ENCODE data around the gene COL6A2. TPM values are rescaled to one million over a fixed set of nuclear protein-coding genes. Genes with fewer than 3 reads are reported as not detected.

Gene COL6A2
- total and polyA plus RNA-seq, 2 experiments from 2014 or later, result 509 to 832 TPM

DNA sequence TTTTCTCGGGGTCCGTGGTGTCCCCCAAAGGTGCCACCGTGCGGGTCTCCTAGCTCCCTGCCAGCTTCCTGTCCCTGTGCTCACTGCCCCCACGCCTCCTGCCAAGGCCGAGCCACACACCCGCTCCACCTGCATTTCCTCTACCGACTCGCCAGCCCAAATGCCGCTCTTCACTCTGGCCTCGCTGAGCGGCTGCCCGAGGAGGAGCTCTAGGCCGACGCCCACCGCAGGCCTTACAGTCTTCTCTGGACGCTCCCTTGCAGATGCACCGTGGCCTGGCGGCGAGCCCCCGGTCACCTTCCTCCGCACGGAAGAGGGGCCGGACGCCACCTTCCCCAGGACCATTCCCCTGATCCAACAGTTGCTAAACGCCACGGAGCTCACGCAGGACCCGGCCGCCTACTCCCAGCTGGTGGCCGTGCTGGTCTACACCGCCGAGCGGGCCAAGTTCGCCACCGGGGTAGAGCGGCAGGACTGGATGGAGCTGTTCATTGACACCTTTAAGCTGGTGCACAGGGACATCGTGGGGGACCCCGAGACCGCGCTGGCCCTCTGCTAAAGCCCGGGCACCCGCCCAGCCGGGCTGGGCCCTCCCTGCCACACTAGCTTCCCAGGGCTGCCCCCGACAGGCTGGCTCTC, 31.1 kb downstream of the COL6A2 start:
- H3K4me1 ChIP-seq (ENCODE audit: insufficient read depth), result peaks cover 8% of the 10 kb centered on the region
- H3K27ac ChIP-seq, result peak overlapping the region; percentile 56
- no peaks in the 10 kb centered on the region for H3K36me3 ChIP-seq (replicated peaks; ENCODE audit: insufficient read depth, low read depth)
- H3K4me2 ChIP-seq, result no peak overlapping the region
- no peaks in the 10 kb centered on the region for H4K20me1 ChIP-seq (ENCODE audit: insufficient read depth, poor library complexity, severe bottlenecking)
- H3K27me3 ChIP-seq, result no peaks in the 10 kb centered on the region
- H3K9me2 ChIP-seq (replicated peaks; ENCODE audit: insufficient read depth), result no peaks in the 10 kb centered on the region
- no peaks in the 10 kb centered on the region for H3K9me3 ChIP-seq (ENCODE audit: low read depth)
- no peaks in the 10 kb centered on the region for H3K79me2 ChIP-seq
- 90% methylated on average over 45 of the region's 45 CpGs for WGBS (ENCODE audit: low lambda C conversion rate, missing lambda C conversion rate)
- H2AFZ ChIP-seq, result no peak overlapping the region
- no peak overlapping the region for H3K4me3 ChIP-seq
- no peak for DNase-seq (ENCODE audit: low spot score)
- no peak for TF ChIP-seq EZH2phosphoT487 (IDR thresholded peaks at IDR 0.05; ENCODE audit: low read depth, severe bottlenecking, unreplicated experiment)
- no peak for TF ChIP-seq CTCF (IDR thresholded peaks at IDR 0.05; ENCODE audit: poor library complexity)
- no peak for TF ChIP-seq EZH2 (IDR thresholded peaks at IDR 0.05; ENCODE audit: borderline replicate concordance)

GRCh38 chr21:46129846-46130651, 32.1 kb downstream of the COL6A2 start:
- no peaks in the 10 kb centered on the region for H4K20me1 ChIP-seq (ENCODE audit: insufficient read depth, poor library complexity, severe bottlenecking)
- H2AFZ ChIP-seq, result no peak overlapping the region

GRCh38 chr21:46130831-46131587, 33.1 kb downstream of the COL6A2 start:
- H3K9me3 ChIP-seq (ENCODE audit: low read depth), result no peaks in the 10 kb centered on the region
- no peak for DNase-seq (ENCODE audit: low spot score)
- no peak for TF ChIP-seq EZH2phosphoT487 (IDR thresholded peaks at IDR 0.05; ENCODE audit: low read depth, severe bottlenecking, unreplicated experiment)
- TF ChIP-seq EZH2 (IDR thresholded peaks at IDR 0.05; ENCODE audit: borderline replicate concordance), result no peak
- no peak for TF ChIP-seq CTCF (IDR thresholded peaks at IDR 0.05; ENCODE audit: poor library complexity)
- H3K4me2 ChIP-seq, result no peak overlapping the region
- H3K4me1 ChIP-seq (ENCODE audit: insufficient read depth), result peaks cover 8% of the 10 kb centered on the region
- H3K79me2 ChIP-seq, result no peaks in the 10 kb centered on the region
- no peak overlapping the region for H3K27ac ChIP-seq
- no peaks in the 10 kb centered on the region for H4K20me1 ChIP-seq (ENCODE audit: insufficient read depth, poor library complexity, severe bottlenecking)
- H2AFZ ChIP-seq, result no peak overlapping the region
- no peaks in the 10 kb centered on the region for H3K9me2 ChIP-seq (replicated peaks; ENCODE audit: insufficient read depth)
- no peak overlapping the region for H3K4me3 ChIP-seq
- 90% methylated on average over 22 of the region's 22 CpGs for WGBS (ENCODE audit: low lambda C conversion rate, missing lambda C conversion rate)
- H3K27me3 ChIP-seq, result no peaks in the 10 kb centered on the region
- no peaks in the 10 kb centered on the region for H3K36me3 ChIP-seq (replicated peaks; ENCODE audit: insufficient read depth, low read depth)

More at GRCh38 chr21:46129846-46130651, 32.1 kb downstream of the COL6A2 start:
- Histone ChIP-seq H3K4me3 (no peak overlapping the region), H3K9me3 (ENCODE audit: low read depth) (no peaks in the 10 kb centered on the region), H3K27me3 (no peaks in the 10 kb centered on the region), H3K27ac (no peak overlapping the region), H3K36me3 (replicated peaks; ENCODE audit: insufficient read depth, low read depth) (no peaks in the 10 kb centered on the region), H3K79me2 (no peaks in the 10 kb centered on the region), H3K4me1 (ENCODE audit: insufficient read depth) (peaks cover 8% of the 10 kb centered on the region), H3K9me2 (replicated peaks; ENCODE audit: insufficient read depth) (no peaks in the 10 kb centered on the region), H3K4me2 (no peak overlapping the region)
- 96% methylated on average over 27 of the region's 27 CpGs for WGBS (ENCODE audit: low lambda C conversion rate, missing lambda C conversion rate)
- no peak for DNase-seq (ENCODE audit: low spot score)
- no peak for TF ChIP-seq EZH2phosphoT487 (IDR thresholded peaks at IDR 0.05; ENCODE audit: low read depth, severe bottlenecking, unreplicated experiment)
- TF ChIP-seq EZH2 (IDR thresholded peaks at IDR 0.05; ENCODE audit: borderline replicate concordance), result no peak
- TF ChIP-seq CTCF (IDR thresholded peaks at IDR 0.05; ENCODE audit: poor library complexity), result no peak
